Loucy (cell line): ENCODE results near the gene PRDM2.

ENCODE experiments used
- H2AFZ ChIP-seq: fragments of 200-600 bp; sonication (generic); 2 replicates; pipeline ENCODE4 v1.6.0; 2016; ENCODE audit warnings: antibody characterized with exemption, mild to moderate bottlenecking, low read length, moderate library complexity
- H3F3A ChIP-seq: fragments of 200-600 bp; 2 replicates; pipeline ENCODE4 v1.6.0; 2016; ENCODE audit warnings: antibody characterized with exemption, low read depth, mild to moderate bottlenecking
- H3K27me3 ChIP-seq: fragments of 200-600 bp; sonication (generic); 2 replicates; pipeline ENCODE4 v1.6.1; 2014; ENCODE audit warnings: low read length, mild to moderate bottlenecking; ENCODE audit not compliant: insufficient read depth, poor library complexity, severe bottlenecking
- H3K36me3 ChIP-seq: fragments of 200-600 bp; sonication (generic); 2 replicates; pipeline ENCODE4 v1.6.1; 2016; ENCODE audit warnings: low read length; ENCODE audit not compliant: insufficient read depth
- H3K4me1 ChIP-seq: fragments of 200-600 bp; sonication (generic); 2 replicates; pipeline ENCODE4 v1.5.1; 2014; ENCODE audit warnings: low read length, mild to moderate bottlenecking; ENCODE audit not compliant: insufficient read depth, poor library complexity, severe bottlenecking
- H3K4me2 ChIP-seq: fragments of 200-600 bp; sonication (generic); 2 replicates; pipeline ENCODE4 v1.6.0; 2014; ENCODE audit warnings: antibody characterized with exemption, low read length, low read depth, mild to moderate bottlenecking; ENCODE audit not compliant: poor library complexity, severe bottlenecking
- H3K4me3 ChIP-seq: fragments of 200-600 bp; sonication (generic); 2 replicates; pipeline ENCODE4 v1.5.1; 2014; ENCODE audit warnings: low read length, mild to moderate bottlenecking, mixed read lengths; ENCODE audit not compliant: poor library complexity, severe bottlenecking
- H3K79me2 ChIP-seq: fragments of 200-600 bp; sonication (generic); 2 replicates; pipeline ENCODE4 v1.6.1; 2014; ENCODE audit warnings: low read length; ENCODE audit not compliant: insufficient read depth
- H3K9ac ChIP-seq: fragments of 200-600 bp; sonication (generic); 2 replicates; pipeline ENCODE4 v1.6.0; 2014; ENCODE audit warnings: mild to moderate bottlenecking, low read depth, low read length, moderate library complexity; ENCODE audit not compliant: poor library complexity, severe bottlenecking
- H3K9me2 ChIP-seq: fragments of 200-600 bp; sonication (generic); replicated peaks from 2 replicates; pipeline ENCODE4 v1.6.1; 2016; ENCODE audit warnings: low read depth, low read length, mixed read lengths
- H3K9me3 ChIP-seq: fragments of 200-600 bp; sonication (generic); 2 replicates; pipeline ENCODE4 v1.6.1; 2014; ENCODE audit warnings: mild to moderate bottlenecking, antibody characterized with exemption, low read length, low read depth; ENCODE audit not compliant: insufficient read depth
- H4K20me1 ChIP-seq: fragments of 200-600 bp; sonication (generic); 2 replicates; pipeline ENCODE4 v1.6.0; 2014; ENCODE audit warnings: antibody characterized with exemption, low read length, mild to moderate bottlenecking; ENCODE audit not compliant: insufficient read depth, poor library complexity, severe bottlenecking
- EZH2phosphoT487 ChIP-seq: fragments of 200-600 bp; IDR thresholded peaks from 2 replicates; pipeline ENCODE4 v1.6.1; 2018; ENCODE audit warnings: antibody characterized with exemption, mild to moderate bottlenecking, moderate library complexity, borderline replicate concordance
- TF ChIP-seq, protein P1 (sequence below): fragments of 200-600 bp; sonication (generic); conservative IDR thresholded peaks from 2 replicates; pipeline ENCODE4 v1.5.1; 2014; ENCODE audit warnings: mild to moderate bottlenecking, antibody characterized with exemption, low read length

Gene PRDM2

DNA sequence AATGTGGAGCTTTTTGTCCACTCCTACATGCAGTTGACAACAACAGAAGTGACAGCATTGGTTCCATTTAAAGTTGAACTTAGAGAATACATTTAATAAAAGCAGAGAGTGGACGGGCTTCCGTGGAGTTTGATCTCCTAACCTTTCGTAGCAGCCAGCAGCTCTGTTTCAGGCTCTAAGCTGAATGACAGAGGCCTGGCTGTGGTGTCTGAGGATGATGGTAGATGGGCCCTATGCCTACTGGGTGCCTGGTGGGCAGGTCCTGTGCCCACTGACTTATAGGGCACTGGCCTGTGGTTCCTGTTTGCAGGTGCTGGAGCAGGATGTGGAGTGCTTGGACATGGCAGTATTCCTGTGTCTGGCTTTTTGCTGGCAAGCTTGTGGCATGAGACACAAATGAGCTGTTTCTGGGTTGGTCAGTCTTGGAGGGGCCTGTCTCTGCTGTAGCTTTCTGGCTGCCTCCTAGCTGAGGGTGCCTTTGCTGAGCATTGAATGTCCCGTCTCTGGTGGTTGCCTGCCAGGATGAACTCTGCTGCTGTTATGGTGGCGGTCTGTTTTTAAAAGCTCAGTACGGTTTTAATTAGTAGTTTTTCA lies 54.6 kb downstream of the PRDM2 start:
- Histone ChIP-seq H3K27me3 (no peaks in the 10 kb centered on the region), H3K36me3 (no peaks in the 10 kb centered on the region), H3F3A (no peaks in the 10 kb centered on the region), H3K9me3 (no peaks in the 10 kb centered on the region), H3K79me2 (peaks cover 100% of the 10 kb centered on the region), H2AFZ (no peak overlapping the region), H3K4me1 (peaks cover 84% of the 10 kb centered on the region), H3K9ac (peak overlapping the region; percentile 79), H3K4me2 (peak overlapping the region; percentile 88), H3K4me3 (peak overlapping the region; percentile 89), H4K20me1 (peaks cover 98% of the 10 kb centered on the region), H3K9me2 (no peaks in the 10 kb centered on the region)
- TF ChIP-seq, protein P1, sequence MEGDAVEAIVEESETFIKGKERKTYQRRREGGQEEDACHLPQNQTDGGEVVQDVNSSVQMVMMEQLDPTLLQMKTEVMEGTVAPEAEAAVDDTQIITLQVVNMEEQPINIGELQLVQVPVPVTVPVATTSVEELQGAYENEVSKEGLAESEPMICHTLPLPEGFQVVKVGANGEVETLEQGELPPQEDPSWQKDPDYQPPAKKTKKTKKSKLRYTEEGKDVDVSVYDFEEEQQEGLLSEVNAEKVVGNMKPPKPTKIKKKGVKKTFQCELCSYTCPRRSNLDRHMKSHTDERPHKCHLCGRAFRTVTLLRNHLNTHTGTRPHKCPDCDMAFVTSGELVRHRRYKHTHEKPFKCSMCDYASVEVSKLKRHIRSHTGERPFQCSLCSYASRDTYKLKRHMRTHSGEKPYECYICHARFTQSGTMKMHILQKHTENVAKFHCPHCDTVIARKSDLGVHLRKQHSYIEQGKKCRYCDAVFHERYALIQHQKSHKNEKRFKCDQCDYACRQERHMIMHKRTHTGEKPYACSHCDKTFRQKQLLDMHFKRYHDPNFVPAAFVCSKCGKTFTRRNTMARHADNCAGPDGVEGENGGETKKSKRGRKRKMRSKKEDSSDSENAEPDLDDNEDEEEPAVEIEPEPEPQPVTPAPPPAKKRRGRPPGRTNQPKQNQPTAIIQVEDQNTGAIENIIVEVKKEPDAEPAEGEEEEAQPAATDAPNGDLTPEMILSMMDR = no peak
- no peak for TF ChIP-seq EZH2phosphoT487

DNA sequence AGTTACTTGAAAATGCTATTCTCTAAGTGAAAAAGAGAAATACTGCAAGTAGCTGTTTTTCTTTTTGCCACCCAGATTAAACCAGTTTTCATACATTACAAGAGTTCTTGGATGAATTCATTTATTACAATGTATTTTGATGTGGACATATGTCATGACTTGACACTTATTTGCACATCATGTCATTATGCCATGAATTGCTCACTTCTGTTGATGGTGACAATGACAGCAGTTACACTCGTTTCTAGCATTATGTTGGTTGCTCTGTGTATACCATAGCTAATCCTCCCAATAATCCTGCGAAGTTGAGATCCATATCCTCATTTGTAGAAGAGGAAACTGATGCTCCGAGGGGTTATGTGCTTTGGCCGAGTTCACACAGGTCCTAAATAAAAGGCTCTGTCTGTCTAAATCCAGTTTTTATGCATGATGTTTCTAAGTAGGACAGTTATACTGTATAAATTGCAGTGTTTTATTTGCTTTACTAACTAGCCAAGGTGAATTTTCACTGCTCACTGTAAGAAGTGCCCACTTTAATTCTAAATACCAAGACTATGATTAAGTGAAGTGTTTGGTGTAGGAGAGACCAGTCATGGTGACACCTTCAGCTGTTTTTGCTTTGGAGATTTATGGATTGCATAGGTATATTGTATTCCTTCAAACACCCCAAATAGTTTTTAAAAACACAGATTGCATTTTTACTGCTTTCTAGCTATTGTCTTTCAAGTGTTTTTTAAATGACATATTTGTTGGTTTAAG lies 56.7 kb downstream of the PRDM2 start:
- TF ChIP-seq, protein P1 = no peak
- TF ChIP-seq EZH2phosphoT487 = no peak

DNA sequence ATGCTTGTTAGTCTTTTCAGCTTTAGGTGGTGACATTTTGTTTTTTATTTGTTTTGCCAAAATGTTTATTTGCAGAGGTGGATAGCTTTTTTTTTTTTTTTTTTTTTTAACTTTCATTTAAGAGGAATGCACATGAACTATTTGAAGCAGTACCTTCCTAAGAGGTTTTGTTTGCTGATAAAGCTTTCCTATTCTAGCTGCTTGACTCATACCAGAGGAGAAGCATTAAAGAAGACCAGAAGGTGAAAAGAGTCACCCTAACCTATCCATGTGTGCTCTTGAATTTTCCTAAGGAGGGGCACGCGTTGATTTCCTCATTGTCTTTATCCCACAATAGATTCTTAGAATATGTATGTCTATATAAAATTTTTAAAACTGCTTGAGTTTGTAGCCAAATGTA lies 57.7 kb downstream of the PRDM2 start:
- Histone ChIP-seq H3K4me2 (peak overlapping the region; percentile 43), H3K4me1 (peaks cover 73% of the 10 kb centered on the region), H2AFZ (no peak overlapping the region), H3F3A (no peaks in the 10 kb centered on the region), H3K9me3 (no peaks in the 10 kb centered on the region), H3K79me2 (peaks cover 100% of the 10 kb centered on the region), H3K36me3 (peaks cover 9% of the 10 kb centered on the region; the same call in 1 of the 2 replicates), H3K27me3 (no peaks in the 10 kb centered on the region), H3K4me3 (peak overlapping the region; percentile 35), H3K9ac (no peak overlapping the region), H3K9me2 (no peaks in the 10 kb centered on the region), H4K20me1 (peaks cover 98% of the 10 kb centered on the region)
- no peak for TF ChIP-seq EZH2phosphoT487
- TF ChIP-seq, protein P1 = no peak

More for the DNA sequence above, 56.7 kb downstream of the PRDM2 start:
- H3K9me2 ChIP-seq = no peaks in the 10 kb centered on the region
- H3K4me3 ChIP-seq = peak overlapping the region; percentile 35
- H3K36me3 ChIP-seq = peaks cover 3% of the 10 kb centered on the region; the same call in 1 of the 2 replicates
- peak overlapping the region; percentile 43 for H3K4me2 ChIP-seq
- peaks cover 76% of the 10 kb centered on the region for H3K4me1 ChIP-seq
- no peaks in the 10 kb centered on the region for H3F3A ChIP-seq
- no peak overlapping the region for H2AFZ ChIP-seq
- H4K20me1 ChIP-seq = peaks cover 98% of the 10 kb centered on the region
- H3K27me3 ChIP-seq = no peaks in the 10 kb centered on the region
- peaks cover 100% of the 10 kb centered on the region for H3K79me2 ChIP-seq
- no peaks in the 10 kb centered on the region for H3K9me3 ChIP-seq
- no peak overlapping the region for H3K9ac ChIP-seq
